ENCODE measurements around the gene TGFB1I1.

- no peak for TF ChIP-seq CTCF (IDR thresholded peaks at IDR 0.05)
- no peak for TF ChIP-seq POLR2AphosphoS5 (IDR thresholded peaks at IDR 0.05)
- TF ChIP-seq POLR2A (IDR thresholded peaks at IDR 0.05) = no peak
Measured at GRCh38 chr16:31429314-31429713, 42.6 kb upstream of the TGFB1I1 start.

All from breast epithelium (tissue), 3 donors.